BLaER1 (cell line): Measurements from ENCODE around the gene ARHGAP27.
"Not testable (repeated sequence)": the region's sequence is repeated elsewhere in the genome, so short reads cannot be mapped to it uniquely, and the experiment has no call there.

ENCODE experiments used
- H3K27ac ChIP-seq: shearing (Covaris generic); formaldehyde crosslinking; 2 replicates; pipeline ENCODE4 v1.8.1; 2022
- H3K27me3 ChIP-seq: shearing (Covaris generic); formaldehyde crosslinking; 2 replicates; pipeline ENCODE4 v1.8.1; 2022
- H3K36me3 ChIP-seq: shearing (Covaris generic); formaldehyde crosslinking; 2 replicates; pipeline ENCODE4 v1.8.1; 2022
- H3K4me1 ChIP-seq: shearing (Covaris generic); formaldehyde crosslinking; 2 replicates; pipeline ENCODE4 v1.8.1; 2022
- H3K4me2 ChIP-seq: shearing (Covaris generic); formaldehyde crosslinking; 2 replicates; pipeline ENCODE4 v1.8.1; 2022
- H3K4me3 ChIP-seq: shearing (Covaris generic); formaldehyde crosslinking; 2 replicates; pipeline ENCODE4 v1.8.1; 2022
- H3K9ac ChIP-seq: shearing (Covaris generic); formaldehyde crosslinking; 2 replicates; pipeline ENCODE4 v1.8.1; 2022
- H3K9me3 ChIP-seq: shearing (Covaris generic); formaldehyde crosslinking; 2 replicates; pipeline ENCODE4 v1.8.1; 2022
- H4K20me1 ChIP-seq: shearing (Covaris generic); formaldehyde crosslinking; 2 replicates; pipeline ENCODE4 v1.8.1; 2022
- Cebpa-rat ChIP-seq: shearing (Covaris generic); IDR thresholded peaks from 2 replicates; pipeline ENCODE4 v1.8.1; 2022

Gene ARHGAP27

GRCh38 chr17:45443371-45444260 lies 10.9 kb upstream of the ARHGAP27 start:
- H4K20me1 ChIP-seq = not testable (repeated sequence)
- Histone ChIP-seq H3K36me3 (peaks cover 20% of the 10 kb centered on the region; the same call in 1 of the 2 replicates), H3K4me1 (peaks cover 99% of the 10 kb centered on the region)

GRCh38 chr17:45441526-45442310 lies 9.0 kb upstream of the ARHGAP27 start:
- peaks cover 25% of the 10 kb centered on the region; the same call in 1 of the 2 replicates for H3K36me3 ChIP-seq
- H3K4me3 ChIP-seq = no peak overlapping the region
- H3K4me1 ChIP-seq = peaks cover 99% of the 10 kb centered on the region
- H3K4me2 ChIP-seq = peak overlapping the region; percentile 100
- no peaks in the 10 kb centered on the region for H3K9me3 ChIP-seq
- peak overlapping the region; percentile 62; the same call in 1 of the 2 replicates for H3K9ac ChIP-seq
- H3K27me3 ChIP-seq = no peaks in the 10 kb centered on the region
- no peak for TF ChIP-seq Cebpa-rat
- peaks cover 13% of the 10 kb centered on the region for H4K20me1 ChIP-seq
- peak overlapping the region; percentile 78 for H3K27ac ChIP-seq

More at GRCh38 chr17:45443371-45444260, 10.9 kb upstream of the ARHGAP27 start:
- not testable (repeated sequence) for H3K4me3 ChIP-seq, H3K9me3 ChIP-seq, H3K27me3 ChIP-seq, H3K9ac ChIP-seq
- Histone ChIP-seq H3K4me2 (peak overlapping the region; percentile 61), H3K27ac (peak overlapping the region; percentile 38; the same call in 1 of the 2 replicates)

- 0 out of 2 replicates have a peak overlapping the region, but pooled peaks have one; percentile 6 for H3K4me3 ChIP-seq
- peaks cover 32% of the 10 kb centered on the region; the same call in 1 of the 2 replicates for H3K36me3 ChIP-seq
- peak overlapping the region; percentile 62; the same call in 1 of the 2 replicates for H3K9ac ChIP-seq
- H3K27ac ChIP-seq = peak overlapping the region; percentile 78
- peaks cover 20% of the 10 kb centered on the region for H4K20me1 ChIP-seq
- peaks cover 99% of the 10 kb centered on the region for H3K4me1 ChIP-seq
- H3K9me3 ChIP-seq, H3K27me3 ChIP-seq: not testable (repeated sequence)
- peak overlapping the region; percentile 100 for H3K4me2 ChIP-seq
These were observed 8.3 kb upstream of the ARHGAP27 start for GRCh38 chr17:45440839-45441515.

- H3K4me3 ChIP-seq = 0 out of 2 replicates have a peak overlapping the region, but pooled peaks have one; percentile 6
- H3K4me2 ChIP-seq = peak overlapping the region; percentile 100
- H3K9me3 ChIP-seq = no peaks in the 10 kb centered on the region
- H3K27me3 ChIP-seq = no peaks in the 10 kb centered on the region
- peaks cover 27% of the 10 kb centered on the region for H4K20me1 ChIP-seq
- no peak for TF ChIP-seq Cebpa-rat
- H3K36me3 ChIP-seq = peaks cover 35% of the 10 kb centered on the region; the same call in 1 of the 2 replicates
- H3K9ac ChIP-seq = peak overlapping the region; percentile 43; the same call in 1 of the 2 replicates
- peaks cover 99% of the 10 kb centered on the region for H3K4me1 ChIP-seq
- H3K27ac ChIP-seq = peak overlapping the region; percentile 78
These were observed 7.6 kb upstream of the ARHGAP27 start for GRCh38 chr17:45440161-45440778.

GRCh38 chr17:45438931-45439610 lies 6.4 kb upstream of the ARHGAP27 start:
- H3K9ac ChIP-seq = no peak overlapping the region
- H3K36me3 ChIP-seq = peaks cover 29% of the 10 kb centered on the region; the same call in 1 of the 2 replicates
- H3K27me3 ChIP-seq = no peaks in the 10 kb centered on the region
- H3K4me2 ChIP-seq = peak overlapping the region; percentile 100
- H3K9me3 ChIP-seq = no peaks in the 10 kb centered on the region
- no peak overlapping the region for H3K4me3 ChIP-seq
- H3K4me1 ChIP-seq = peaks cover 99% of the 10 kb centered on the region
- H4K20me1 ChIP-seq = peaks cover 32% of the 10 kb centered on the region
- no peak for TF ChIP-seq Cebpa-rat
- 0 out of 2 replicates have a peak overlapping the region, but pooled peaks have one; percentile 78 for H3K27ac ChIP-seq

- Histone ChIP-seq H3K4me3 (no peak overlapping the region), H3K4me2 (peak overlapping the region; percentile 100), H3K36me3 (peaks cover 29% of the 10 kb centered on the region; the same call in 1 of the 2 replicates), H3K4me1 (peaks cover 100% of the 10 kb centered on the region), H3K27me3 (no peaks in the 10 kb centered on the region), H4K20me1 (peaks cover 32% of the 10 kb centered on the region), H3K27ac (peak overlapping the region; percentile 74), H3K9me3 (no peaks in the 10 kb centered on the region), H3K9ac (peak overlapping the region; percentile 70)
- no peak for TF ChIP-seq Cebpa-rat
These were observed 5.0 kb upstream of the ARHGAP27 start for GRCh38 chr17:45437465-45438283.

- no peaks in the 10 kb centered on the region for H3K9me3 ChIP-seq
- no peak for TF ChIP-seq Cebpa-rat
- peak overlapping the region; percentile 100 for H3K4me2 ChIP-seq
- H3K4me1 ChIP-seq = peaks cover 100% of the 10 kb centered on the region
- H4K20me1 ChIP-seq = peaks cover 32% of the 10 kb centered on the region
- peak overlapping the region; percentile 70 for H3K9ac ChIP-seq
- peak overlapping the region; percentile 74 for H3K27ac ChIP-seq
- H3K27me3 ChIP-seq = no peaks in the 10 kb centered on the region
- no peak overlapping the region for H3K4me3 ChIP-seq
- peaks cover 29% of the 10 kb centered on the region; the same call in 1 of the 2 replicates for H3K36me3 ChIP-seq
These were observed 4.2 kb upstream of the ARHGAP27 start for GRCh38 chr17:45436625-45437464.
